OCI-LY3 (cell line): Measurements from ENCODE around the gene FALEC.

Source experiments
- EZH2phosphoT487 ChIP-seq: fragments of 200-600 bp; shearing (Covaris generic); IDR thresholded peaks from 2 replicates; pipeline ENCODE4 v1.6.1; 2018; ENCODE audit warnings: antibody characterized with exemption, mixed run types, low read depth
- TF ChIP-seq, protein P1 (sequence below): fragments of 200-600, 300-600 bp; sonication (generic); IDR thresholded peaks from 2 replicates; pipeline ENCODE4 v1.5.1; 2014; ENCODE audit warnings: antibody characterized with exemption, low read length, low read depth

DNA sequence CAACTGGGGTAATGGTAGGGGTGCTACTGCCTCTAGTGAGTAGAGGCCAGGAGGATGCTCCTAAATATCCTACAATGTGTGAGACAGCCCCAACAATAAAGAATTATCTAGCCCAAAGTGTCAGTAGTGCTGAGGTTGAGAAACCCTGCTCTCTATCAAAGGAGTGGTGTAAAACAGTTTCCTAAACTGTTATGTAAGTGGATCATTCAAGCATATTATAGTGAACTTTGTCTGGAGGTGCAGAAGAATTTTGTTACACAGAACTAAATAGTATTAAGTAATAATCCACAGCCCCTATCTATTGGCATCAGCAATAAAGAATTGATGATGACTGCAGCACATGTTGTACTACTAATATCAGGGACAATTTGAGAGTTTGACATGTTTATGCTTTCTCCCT is 48.6 kb upstream of the FALEC start:
- TF ChIP-seq, protein P1, sequence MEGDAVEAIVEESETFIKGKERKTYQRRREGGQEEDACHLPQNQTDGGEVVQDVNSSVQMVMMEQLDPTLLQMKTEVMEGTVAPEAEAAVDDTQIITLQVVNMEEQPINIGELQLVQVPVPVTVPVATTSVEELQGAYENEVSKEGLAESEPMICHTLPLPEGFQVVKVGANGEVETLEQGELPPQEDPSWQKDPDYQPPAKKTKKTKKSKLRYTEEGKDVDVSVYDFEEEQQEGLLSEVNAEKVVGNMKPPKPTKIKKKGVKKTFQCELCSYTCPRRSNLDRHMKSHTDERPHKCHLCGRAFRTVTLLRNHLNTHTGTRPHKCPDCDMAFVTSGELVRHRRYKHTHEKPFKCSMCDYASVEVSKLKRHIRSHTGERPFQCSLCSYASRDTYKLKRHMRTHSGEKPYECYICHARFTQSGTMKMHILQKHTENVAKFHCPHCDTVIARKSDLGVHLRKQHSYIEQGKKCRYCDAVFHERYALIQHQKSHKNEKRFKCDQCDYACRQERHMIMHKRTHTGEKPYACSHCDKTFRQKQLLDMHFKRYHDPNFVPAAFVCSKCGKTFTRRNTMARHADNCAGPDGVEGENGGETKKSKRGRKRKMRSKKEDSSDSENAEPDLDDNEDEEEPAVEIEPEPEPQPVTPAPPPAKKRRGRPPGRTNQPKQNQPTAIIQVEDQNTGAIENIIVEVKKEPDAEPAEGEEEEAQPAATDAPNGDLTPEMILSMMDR = no peak
- no peak for TF ChIP-seq EZH2phosphoT487
